ENCODE data around the gene COPG2.

- TF ChIP-seq CTCF (IDR thresholded peaks at IDR 0.05), result no peak
- no peak for TF ChIP-seq EZH2 (IDR thresholded peaks at IDR 0.05; ENCODE audit: borderline replicate concordance, insufficient read depth, low read depth, low read length, poor library complexity, severe bottlenecking)
Measured at GRCh38 chr7:130489140-130489983, 179.2 kb downstream of the COPG2 start.

Measured in B cell (primary cell).